Heart left ventricle (tissue), 16 donors: Measurements from ENCODE around the gene PCDHGA6. TPM values are rescaled to one million over a fixed set of nuclear protein-coding genes. Genes with fewer than 3 reads are reported as not detected.
"Not testable (repeated sequence)": the region's sequence is repeated elsewhere in the genome, so short reads cannot be mapped to it uniquely, and the experiment has no call there.

Experiments
- ATAC-seq, 4 donors: fragments of 200-7000 bp; cut with Tn5 transposase; one replicate each; pipeline ENCODE4 v1.9.1; 2020 to 2022; ENCODE audit warnings: moderate library complexity in 4 of 4, mild to moderate bottlenecking in 3 of 4, moderate number of reproducible peaks in 1 of 4
- DNase-seq, 5 donors: peaks; one replicate each; pipeline ENCODE4 v3.0.0-alpha.2; 2020
- H3K27ac ChIP-seq, 12 donors: fragments of 200-600 bp; sonication (generic) in 4 of 12; one replicate each; pipeline versions ENCODE4 v1.5.0 to v1.8.0; 2016 to 2022; ENCODE audit warnings: mild to moderate bottlenecking in 2 of 12
- H3K27me3 ChIP-seq, 9 donors: fragments of 200-600 bp; sonication (generic) in 2 of 9; one replicate each; pipeline versions ENCODE4 v1.5.1 to v1.8.0; 2016 to 2022; ENCODE audit warnings: mild to moderate bottlenecking in 3 of 9
- H3K36me3 ChIP-seq, 9 donors: fragments of 200-600 bp; sonication (generic) in 2 of 9; one replicate each; pipeline versions ENCODE4 v1.5.0 to v1.8.0; 2018 to 2022; ENCODE audit warnings: mild to moderate bottlenecking in 2 of 9
- H3K4me1 ChIP-seq, 12 donors: fragments of 200-600 bp; sonication (generic) in 4 of 12; one replicate each; pipeline versions ENCODE4 v1.5.0 to v1.8.0; 2016 to 2022; ENCODE audit warnings: mild to moderate bottlenecking in 3 of 12
- H3K4me3 ChIP-seq, 12 donors: fragments of 200-600 bp; sonication (generic) in 4 of 12; one replicate each; pipeline versions ENCODE4 v1.5.0 to v1.8.0; 2017 to 2022; ENCODE audit warnings: mild to moderate bottlenecking in 9 of 12, moderate library complexity in 4 of 12
- H3K9me3 ChIP-seq, 12 donors: fragments of 200-600 bp; sonication (generic) in 4 of 12; one replicate each; pipeline versions ENCODE4 v1.5.0 to v1.8.0; 2016 to 2022; ENCODE audit warnings: mild to moderate bottlenecking in 1 of 12
- POLR2A ChIP-seq, 2 donors: fragments of 450-650 bp; IDR thresholded peaks; one replicate each; pipeline ENCODE4 v1.6.1; 2017; ENCODE audit warnings: antibody characterized with exemption in 2 of 2, mild to moderate bottlenecking in 2 of 2, moderate library complexity in 2 of 2
- WGBS, 4 donors: extraction: QIAGEN DNeasy Blood & Tissue Kit in 2 of 4; methylation state at CpG; one replicate each; pipeline versions ENCODE4 v1.1.5 to v1.1.7; 2013 to 2018; 5-methylcytosine and 5-hydroxymethylcytosine counted together
- intact Hi-C, 10 donors: fragments of 100-400 bp; cut with DNase I; formaldehyde crosslinking; loops; one replicate each; pipeline versions ENCODE4 v1.11.1 to v1.14.2; 2022
- polyA plus RNA-seq, 2 donors: library from polyadenylated mRNA; stranded (reverse); fragments of 200-250 nt; gene quantifications; one replicate each; pipeline ENCODE4 v1.2.3, GENCODE V29; 2013
- total RNA-seq, 9 donors: library from RNA; depleted of rRNA in 2 of 9; stranded (reverse); fragments of >200 nt in 2 of 9; fragmentation: NEBNext Ultra II Directional in 3 of 9; extraction: Animal tissue kit (Norgen Biotek cat#: 25700) in 3 of 9; gene quantifications; one replicate each; pipeline versions ENCODE4 v1.1.0 to v1.2.4, GENCODE V29; 2016 to 2023
- TF ChIP-seq, protein P1 (sequence below), 12 donors: fragments of 200-600 bp; sonication (generic) in 4 of 12; IDR thresholded peaks; one replicate each; pipeline versions ENCODE4 v1.5.0 to v1.8.0; 2018 to 2022; ENCODE audit warnings: antibody characterized with exemption in 12 of 12, mild to moderate bottlenecking in 5 of 12
- donor health status: ischemic (EF 13 %, LVEDD 7.1; RV severe dilation, severe dysfunction).
- donor health status: healthy with polysubstance abuse.
- donor health status: DM: no; HTN: yes; CAD: no.
- donor health status: DM: no; HTN: no; CAD: no.
- donor health status: ischemic (EF 25% LVEDD 6.9; RV normal size, moderate dysfunction).
- donor health status: ischemic (EF 25% LVEDD 5.7; RV mildly dilated, moderate dysfunction).
- donor health status: healthy.
- donor health status: DM: yes; HTN: yes; CAD: no.
- donor health status: ischemic (EF 35%, LVEDD 5.7; RV mildly dilated, moderate dysfunction).
- donor health status: nonischemic (EF 11% LVEDD 7.7; RV severe dilation, severe dysfunction).
- donor health status: DM: yes; HTN: yes; CAD: no.
- donor health status: PGD.
- donor health status: ischemic (EF 29% LVEDD 5.4; RV normal size, mild dysfunction).
- donor health status: nonischemic (EF 23%, LVEDD 6.1; RV moderate dilation, normal function).

Gene PCDHGA6
- total and polyA plus RNA-seq, 11 donors, result 2.2 to 10.3 (median 7.4) TPM

DNA sequence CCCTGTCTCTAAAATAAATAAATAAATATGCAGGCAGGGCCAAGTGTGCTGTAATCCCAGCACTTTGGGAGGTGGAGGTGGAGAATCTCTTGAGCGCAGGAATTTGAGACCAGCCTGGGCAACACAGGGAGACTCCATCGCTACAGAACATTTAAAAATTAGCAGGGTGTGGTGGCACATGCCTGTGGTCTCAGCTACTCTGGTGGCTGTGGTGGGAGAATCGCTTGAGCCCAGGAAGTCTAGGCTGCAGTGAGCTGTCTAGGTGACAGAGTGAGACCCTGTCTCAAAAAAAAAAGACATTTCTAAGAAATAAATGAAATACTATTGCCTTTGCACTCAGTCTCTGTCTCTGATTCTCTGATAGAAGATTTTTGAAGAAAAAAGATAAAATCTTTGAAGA is 37.9 kb downstream of the PCDHGA6 start:
- Histone ChIP-seq H3K36me3 (peaks cover 0 to 29% (median 0%) of the 10 kb centered on the region in 9 donors), H3K27ac (no peak overlapping the region), H3K27me3 (peaks cover 0 to 75% (median 0%) of the 10 kb centered on the region in 9 donors), H3K4me1 (peaks cover 0 to 8% (median 0%) of the 10 kb centered on the region in 12 donors), H3K9me3 (peaks cover 0 to 100% (median 53%) of the 10 kb centered on the region in 12 donors), H3K4me3 (no peak overlapping the region)
- intact Hi-C loops, result loop anchor here in 6 of 10 donors (5.0 to 10.0 kb wide), 5 partner anchors 47 to 146 kb away; partner anchors contain the start of genes PCDHGA5 (in 3 of the 6) and PCDHGA1 (in 1 of the 6)
- WGBS, 4 donors, result 68 to 79% (median 74%) methylated on average over 3 of the region's 3 CpGs
- ATAC-seq (no peak), DNase-seq (no peak)
- TF ChIP-seq, protein P1, sequence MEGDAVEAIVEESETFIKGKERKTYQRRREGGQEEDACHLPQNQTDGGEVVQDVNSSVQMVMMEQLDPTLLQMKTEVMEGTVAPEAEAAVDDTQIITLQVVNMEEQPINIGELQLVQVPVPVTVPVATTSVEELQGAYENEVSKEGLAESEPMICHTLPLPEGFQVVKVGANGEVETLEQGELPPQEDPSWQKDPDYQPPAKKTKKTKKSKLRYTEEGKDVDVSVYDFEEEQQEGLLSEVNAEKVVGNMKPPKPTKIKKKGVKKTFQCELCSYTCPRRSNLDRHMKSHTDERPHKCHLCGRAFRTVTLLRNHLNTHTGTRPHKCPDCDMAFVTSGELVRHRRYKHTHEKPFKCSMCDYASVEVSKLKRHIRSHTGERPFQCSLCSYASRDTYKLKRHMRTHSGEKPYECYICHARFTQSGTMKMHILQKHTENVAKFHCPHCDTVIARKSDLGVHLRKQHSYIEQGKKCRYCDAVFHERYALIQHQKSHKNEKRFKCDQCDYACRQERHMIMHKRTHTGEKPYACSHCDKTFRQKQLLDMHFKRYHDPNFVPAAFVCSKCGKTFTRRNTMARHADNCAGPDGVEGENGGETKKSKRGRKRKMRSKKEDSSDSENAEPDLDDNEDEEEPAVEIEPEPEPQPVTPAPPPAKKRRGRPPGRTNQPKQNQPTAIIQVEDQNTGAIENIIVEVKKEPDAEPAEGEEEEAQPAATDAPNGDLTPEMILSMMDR (IDR thresholded peaks at IDR 0.05), result no peak
- no peak for TF ChIP-seq POLR2A (IDR thresholded peaks at IDR 0.05)

DNA sequence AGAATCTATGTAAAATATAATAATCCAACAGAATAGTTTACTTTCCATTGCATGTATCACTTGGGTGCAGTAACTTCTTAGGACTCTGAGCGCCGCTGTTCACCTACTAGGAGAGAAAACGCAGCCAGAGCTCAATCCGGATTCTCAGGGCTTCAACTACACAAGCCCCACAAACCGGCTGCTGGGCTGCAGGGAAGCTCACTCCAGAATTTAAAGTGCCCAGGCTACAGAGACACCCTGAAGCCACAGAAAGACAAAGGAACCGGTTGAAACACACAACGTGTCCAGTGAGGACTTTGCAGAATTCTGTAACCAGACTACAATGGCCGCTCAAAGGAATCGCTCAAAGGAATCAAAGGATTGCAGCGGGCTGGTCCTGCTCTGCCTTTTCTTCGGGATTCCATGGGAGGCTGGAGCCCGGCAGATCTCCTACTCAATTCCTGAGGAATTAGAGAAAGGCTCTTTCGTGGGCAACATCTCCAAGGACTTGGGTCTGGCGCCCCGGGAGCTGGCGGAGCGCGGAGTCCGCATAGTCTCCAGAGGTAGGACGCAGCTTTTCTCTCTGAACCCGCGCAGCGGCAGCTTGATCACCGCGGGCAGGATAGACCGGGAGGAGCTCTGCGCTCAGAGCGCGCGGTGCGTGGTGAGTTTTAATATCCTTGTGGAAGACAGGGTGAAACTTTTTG is 39.3 kb downstream of the PCDHGA6 start, which contains the start of gene PCDHGA10:
TSS of gene PCDHGA10 (plus strand) at position 134 of the 686 bp plus-strand sequence. CDS start at position 323, 189 bp downstream.
- Histone ChIP-seq H3K27ac (peak within 1 kb of the TSS in 1 of 12 donors; percentile 36), H3K27me3 (peaks cover 0 to 78% (median 0%) of the 10 kb centered on the region in 9 donors), H3K9me3 (peaks cover 0 to 100% (median 53%) of the 10 kb centered on the region in 12 donors), H3K36me3 (peaks cover 0 to 29% (median 0%) of the 10 kb centered on the region in 9 donors), H3K4me3 (peak within 1 kb of the TSS in 10 of 12 donors; percentile 10 to 49 (median 36)), H3K4me1 (peaks cover 0 to 4% (median 0%) of the 10 kb centered on the region in 12 donors)
- no peak for TF ChIP-seq POLR2A (IDR thresholded peaks at IDR 0.05)
- TF ChIP-seq, protein P1 (IDR thresholded peaks at IDR 0.05), result peak; percentile 26 to 60 (median 42)
- WGBS, 4 donors, result 27 to 44% (median 39%) methylated on average over 30 to 31 of the region's 31 CpGs
- intact Hi-C loops, result loop anchor here in 7 of 10 donors (2.0 to 10.0 kb wide), 6 partner anchors 48 to 148 kb away; partner anchors contain the start of genes PCDHGA5 (in 3 of the 7) and PCDHGA1 (in 1 of the 7)
- peak in 3 of 5 donors; percentile 53 to 61 (median 59) for DNase-seq
- peak; percentile 24 to 66 (median 64) for ATAC-seq

DNA sequence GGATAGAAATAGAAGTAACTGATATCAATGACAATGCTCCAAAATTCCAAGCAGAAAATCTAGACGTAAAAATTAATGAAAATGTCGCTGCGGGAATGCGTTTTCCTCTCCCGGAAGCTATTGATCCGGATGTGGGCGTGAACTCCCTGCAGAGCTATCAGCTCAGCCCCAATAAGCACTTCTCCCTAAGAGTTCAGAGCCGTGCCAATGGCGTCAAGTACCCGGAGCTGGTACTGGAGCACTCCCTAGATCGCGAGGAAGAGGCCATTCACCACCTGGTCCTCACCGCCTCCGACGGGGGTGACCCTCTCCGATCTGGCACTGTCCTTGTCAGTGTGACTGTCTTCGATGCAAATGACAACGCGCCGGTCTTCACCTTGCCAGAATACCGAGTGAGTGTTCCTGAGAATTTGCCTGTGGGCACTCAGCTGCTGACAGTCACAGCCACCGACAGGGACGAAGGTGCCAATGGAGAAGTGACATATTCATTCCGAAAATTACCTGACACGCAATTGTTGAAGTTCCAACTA is 39.9 kb downstream of the PCDHGA6 start:
- H3K27ac ChIP-seq, result no peak overlapping the region
- H3K9me3 ChIP-seq, result peaks cover 0 to 100% (median 55%) of the 10 kb centered on the region in 12 donors
- peaks cover 0 to 9% (median 4%) of the 10 kb centered on the region in 12 donors for H3K4me1 ChIP-seq
- ATAC-seq (peak in 2 of 4 donors; percentile 16 to 25), DNase-seq (no peak)
- intact Hi-C loops, result loop anchor here in 7 of 10 donors (2.0 to 10.0 kb wide), 6 partner anchors 49 to 147 kb away; partner anchors contain the start of genes PCDHGA5 (in 3 of the 7) and PCDHGA1 (in 1 of the 7)
- WGBS, 4 donors, result 28 to 42% (median 33%) methylated on average over 19 to 25 of the region's 25 CpGs
- H3K27me3 ChIP-seq, result peaks cover 0 to 77% (median 0%) of the 10 kb centered on the region in 9 donors
- H3K4me3 ChIP-seq, result peak overlapping the region in 10 of 12 donors; percentile 10 to 49 (median 36)
- no peak for TF ChIP-seq POLR2A (IDR thresholded peaks at IDR 0.05)
- TF ChIP-seq, protein P1 (IDR thresholded peaks at IDR 0.05), result no peak
- peaks cover 0 to 32% (median 0%) of the 10 kb centered on the region in 9 donors for H3K36me3 ChIP-seq

DNA sequence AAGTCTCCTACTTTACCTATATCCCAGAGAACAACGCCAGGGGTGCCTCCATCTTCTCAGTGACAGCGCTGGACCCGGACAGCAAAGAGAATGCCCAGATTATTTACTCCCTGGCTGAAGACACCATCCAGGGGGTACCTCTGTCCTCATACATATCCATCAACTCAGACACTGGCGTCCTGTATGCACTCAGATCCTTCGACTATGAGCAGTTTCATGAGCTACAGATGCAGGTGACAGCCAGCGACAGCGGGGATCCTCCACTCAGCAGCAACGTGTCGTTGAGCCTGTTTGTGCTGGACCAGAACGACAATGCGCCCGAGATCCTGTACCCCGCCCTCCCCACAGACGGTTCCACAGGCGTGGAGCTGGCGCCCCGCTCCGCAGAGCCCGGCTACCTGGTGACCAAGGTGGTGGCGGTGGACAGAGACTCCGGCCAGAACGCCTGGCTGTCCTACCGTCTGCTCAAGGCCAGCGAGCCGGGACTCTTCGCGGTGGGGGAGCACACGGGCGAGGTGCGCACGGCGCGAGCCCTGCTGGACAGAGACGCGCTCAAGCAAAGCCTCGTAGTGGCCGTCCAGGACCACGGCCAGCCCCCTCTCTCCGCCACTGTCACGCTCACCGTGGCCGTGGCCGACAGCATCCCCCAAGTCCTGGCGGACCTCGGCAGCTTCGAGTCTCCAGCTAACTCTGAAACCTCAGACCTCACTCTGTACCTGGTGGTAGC is 41.0 kb downstream of the PCDHGA6 start:
- Histone ChIP-seq H3K36me3 (peaks cover 0 to 36% (median 0%) of the 10 kb centered on the region in 9 donors), H3K9me3 (peaks cover 0 to 100% (median 55%) of the 10 kb centered on the region in 12 donors), H3K27me3 (peaks cover 0 to 76% (median 0%) of the 10 kb centered on the region in 9 donors), H3K4me1 (peaks cover 0 to 11% (median 4%) of the 10 kb centered on the region in 12 donors)
- not testable (repeated sequence) for ATAC-seq, DNase-seq, H3K27ac ChIP-seq, H3K4me3 ChIP-seq
- 47 to 60% (median 49%) methylated on average over 7 to 46 of the region's 46 CpGs for WGBS, 4 donors
- intact Hi-C loops, result loop anchor here in 9 of 10 donors (5.0 to 10.0 kb wide), 8 partner anchors 50 to 148 kb away; partner anchors contain the start of genes PCDHGA5 (in 3 of the 9) and PCDHGA1 (in 1 of the 9)

DNA sequence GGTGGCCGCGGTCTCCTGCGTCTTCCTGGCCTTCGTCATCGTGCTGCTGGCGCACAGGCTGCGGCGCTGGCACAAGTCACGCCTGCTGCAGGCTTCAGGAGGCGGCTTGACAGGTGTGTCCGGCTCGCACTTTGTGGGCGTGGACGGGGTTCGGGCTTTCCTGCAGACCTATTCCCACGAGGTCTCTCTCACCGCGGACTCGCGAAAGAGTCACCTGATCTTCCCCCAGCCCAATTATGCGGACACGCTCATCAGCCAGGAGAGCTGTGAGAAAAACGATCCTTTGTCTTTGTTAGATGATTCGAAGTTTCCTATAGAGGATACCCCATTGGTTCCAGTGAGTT is 41.6 kb downstream of the PCDHGA6 start:
- WGBS, 4 donors, result 43 to 59% (median 48%) methylated on average over 13 to 24 of the region's 24 CpGs
- H3K4me1 ChIP-seq, result peaks cover 0 to 12% (median 4%) of the 10 kb centered on the region in 12 donors
- H3K27ac ChIP-seq, DNase-seq, ATAC-seq, H3K4me3 ChIP-seq: not testable (repeated sequence)
- intact Hi-C loops, result loop anchor here in 6 of 10 donors (5.0 to 10.0 kb wide), 6 partner anchors 50 to 147 kb away; partner anchors contain the start of gene PCDHGA5 (in 2 of the 6)
- peaks cover 0 to 39% (median 0%) of the 10 kb centered on the region in 9 donors for H3K36me3 ChIP-seq
- peaks cover 0 to 76% (median 0%) of the 10 kb centered on the region in 9 donors for H3K27me3 ChIP-seq
- peaks cover 0 to 100% (median 53%) of the 10 kb centered on the region in 12 donors for H3K9me3 ChIP-seq
